SK-N-SH (cell line): ENCODE data around the gene PIK3R3. TPM values are rescaled to one million over a fixed set of nuclear protein-coding genes. Genes with fewer than 3 reads are reported as not detected.

ENCODE experiments used
- CHD2 ChIP-seq: fragments of 150-350 bp; IDR thresholded peaks from 2 replicates; pipeline ENCODE4 v1.6.1; 2018; ENCODE audit warnings: low read length; ENCODE audit not compliant: partially characterized antibody
- CTCF ChIP-seq: fragments of 200-600 bp; sonication (generic); IDR thresholded peaks from 2 replicates; pipeline ENCODE4 v1.6.1; 2017; ENCODE audit warnings: antibody characterized with exemption, mild to moderate bottlenecking, moderate library complexity
- ELF1 ChIP-seq: IDR thresholded peaks from 2 replicates; pipeline ENCODE4 v1.4.0; 2012
- FOXJ3 ChIP-seq: sonication (generic); formaldehyde crosslinking; IDR thresholded peaks from 2 replicates; pipeline ENCODE4 v1.5.1; 2020; ENCODE audit warnings: mild to moderate bottlenecking, missing genetic modification reagents
- GABPA ChIP-seq: IDR thresholded peaks from 2 replicates; pipeline ENCODE4 v1.4.0; 2012; ENCODE audit warnings: low read depth, mild to moderate bottlenecking
- MAX ChIP-seq: IDR thresholded peaks from 2 replicates; pipeline ENCODE4 v1.4.0; 2012; ENCODE audit warnings: low read depth
- MEF2A ChIP-seq: IDR thresholded peaks from 2 replicates; pipeline ENCODE4 v1.4.0; 2012; ENCODE audit warnings: low read depth, borderline replicate concordance
- MXI1 ChIP-seq: IDR thresholded peaks from 2 replicates; pipeline ENCODE4 v1.6.1; 2012; ENCODE audit warnings: mild to moderate bottlenecking, low read depth, low read length, improper control_type of control experiment
- NFIC ChIP-seq: IDR thresholded peaks from 2 replicates; pipeline ENCODE4 v1.4.0; 2012; ENCODE audit warnings: borderline replicate concordance
- RAD21 ChIP-seq: IDR thresholded peaks from 2 replicates; pipeline ENCODE4 v1.6.1; 2012; ENCODE audit warnings: mild to moderate bottlenecking, low read length
- RCOR1 ChIP-seq: fragments of 150-350 bp; IDR thresholded peaks from 2 replicates; pipeline ENCODE4 v1.6.1; 2017; ENCODE audit warnings: antibody characterized with exemption, low read length
- REST ChIP-seq: IDR thresholded peaks from 2 replicates; pipeline ENCODE4 v1.6.1; 2012; ENCODE audit warnings: mild to moderate bottlenecking, low read depth, low read length, moderate library complexity
- RFX5 ChIP-seq: IDR thresholded peaks from 2 replicates; pipeline ENCODE4 v1.6.1; 2012; ENCODE audit warnings: mild to moderate bottlenecking, improper control_type of control experiment, low read length
- RXRA ChIP-seq: IDR thresholded peaks from 2 replicates; pipeline ENCODE4 v1.4.0; 2012; ENCODE audit warnings: low read depth, mild to moderate bottlenecking, borderline replicate concordance
- TCF12 ChIP-seq: IDR thresholded peaks from 2 replicates; pipeline ENCODE4 v1.4.0; 2012
- TEAD4 ChIP-seq: IDR thresholded peaks from 2 replicates; pipeline ENCODE4 v1.4.0; 2012; ENCODE audit warnings: mild to moderate bottlenecking, borderline replicate concordance; ENCODE audit not compliant: insufficient read depth
- USF1 ChIP-seq: IDR thresholded peaks from 2 replicates; pipeline ENCODE4 v1.4.0; 2012; ENCODE audit warnings: low read depth, borderline replicate concordance
- YY1 ChIP-seq: IDR thresholded peaks from 2 replicates; pipeline ENCODE4 v1.4.0; 2012; ENCODE audit warnings: low read depth, mild to moderate bottlenecking
- polyA plus RNA-seq, 3 experiments: library from polyadenylated mRNA; depleted of rRNA; stranded (reverse); fragments of >200 nt; gene quantifications; 2 replicates each; pipeline ENCODE4 v1.2.3, GENCODE V29; 2012

The PIK3R3 gene
- polyA plus RNA-seq, 1 of the 3 experiments (the other 2 are of a cell fraction) = 4.0 TPM

- TF ChIP-seq REST (peak; percentile 34; the same call in 1 of the 2 replicates), NFIC (no peak), MXI1 (no peak), TEAD4 (no peak), GABPA (no peak), CTCF (peak; percentile 94), USF1 (no peak), YY1 (no peak; the same call in 1 of the 2 replicates), FOXJ3 (CRISPR knock-in tag) (no peak), RAD21 (peak; percentile 98), CHD2 (no peak), TCF12 (no peak), MEF2A (no peak), ELF1 (no peak), RFX5 (no peak), RXRA (no peak), RCOR1 (peak; percentile 26; the same call in 1 of the 2 replicates), MAX (no peak)
Observed at GRCh38 chr1:46179138-46180081, 47.0 kb upstream of the PIK3R3 start (continued).
